Memory B cell (primary cell): ENCODE data around the gene FMNL2.
"Not testable (repeated sequence)": the region's sequence is repeated elsewhere in the genome, so short reads cannot be mapped to it uniquely, and the experiment has no call there.

ENCODE experiments used
- ATAC-seq: fragments of 150-1000 bp; cut with Tn5 transposase; 2 replicates; pipeline ENCODE4 v1.10.0; 2021; ENCODE audit warnings: low read depth, mild to moderate bottlenecking, moderate library complexity
- DNase-seq, 2 donors: peaks; one replicate each; pipeline ENCODE4 v3.0.0; 2022; ENCODE audit warnings: low spot score in 2 of 2
- H3K27ac Mint-ChIP-seq: one replicate; pipeline ENCODE4 v1.8.0; 2022; ENCODE audit warnings: mild to moderate bottlenecking, moderate library complexity, mixed read lengths
- H3K27me3 Mint-ChIP-seq: one replicate; pipeline ENCODE4 v1.8.0; 2022; ENCODE audit warnings: mixed read lengths
- H3K36me3 Mint-ChIP-seq: one replicate; pipeline ENCODE4 v1.8.0; 2022; ENCODE audit warnings: mild to moderate bottlenecking, mixed read lengths
- H3K4me1 Mint-ChIP-seq: one replicate; pipeline ENCODE4 v1.8.0; 2022; ENCODE audit warnings: mixed read lengths
- H3K4me3 Mint-ChIP-seq: one replicate; pipeline ENCODE4 v1.8.0; 2022; ENCODE audit warnings: mild to moderate bottlenecking, moderate library complexity, mixed read lengths
- H3K9me3 Mint-ChIP-seq: one replicate; pipeline ENCODE4 v1.8.0; 2022; ENCODE audit warnings: mixed read lengths

Gene FMNL2

GRCh38 chr2:152467677-152468410 lies 132.9 kb downstream of the FMNL2 start:
- H3K27me3 Mint-ChIP-seq: peaks cover 1% of the 10 kb centered on the region
- peaks cover 43% of the 10 kb centered on the region for H3K4me1 Mint-ChIP-seq
- peak overlapping the region; percentile 76 for H3K4me3 Mint-ChIP-seq
- H3K9me3 Mint-ChIP-seq: no peaks in the 10 kb centered on the region
- ATAC-seq (peak; percentile 31), DNase-seq (no peak)
- H3K27ac Mint-ChIP-seq: peak overlapping the region; percentile 70
- H3K36me3 Mint-ChIP-seq: no peaks in the 10 kb centered on the region

- no peaks in the 10 kb centered on the region for H3K9me3 Mint-ChIP-seq
- no peaks in the 10 kb centered on the region for H3K27me3 Mint-ChIP-seq
- no peak for DNase-seq
- peaks cover 43% of the 10 kb centered on the region for H3K4me1 Mint-ChIP-seq
- H3K4me3 Mint-ChIP-seq: peak overlapping the region; percentile 57
- H3K36me3 Mint-ChIP-seq: no peaks in the 10 kb centered on the region
- ATAC-seq: peak; percentile 15
- H3K27ac Mint-ChIP-seq: peak overlapping the region; percentile 15
Measured at GRCh38 chr2:152468899-152469692, 134.1 kb downstream of the FMNL2 start.

- no peak for DNase-seq
- peaks cover 31% of the 10 kb centered on the region for H3K4me1 Mint-ChIP-seq
- no peak overlapping the region for H3K27ac Mint-ChIP-seq
- H3K9me3 Mint-ChIP-seq: no peaks in the 10 kb centered on the region
- H3K36me3 Mint-ChIP-seq: no peaks in the 10 kb centered on the region
- H3K27me3 Mint-ChIP-seq: no peaks in the 10 kb centered on the region
- ATAC-seq: no peak
- H3K4me3 Mint-ChIP-seq: no peak overlapping the region
Measured at GRCh38 chr2:152470861-152471854, 136.2 kb downstream of the FMNL2 start.

GRCh38 chr2:152472481-152472887 lies 137.5 kb downstream of the FMNL2 start:
- ATAC-seq (no peak), DNase-seq (no peak)
- Mint-ChIP-seq H3K4me3 (no peak overlapping the region), H3K9me3 (no peaks in the 10 kb centered on the region), H3K36me3 (no peaks in the 10 kb centered on the region), H3K4me1 (peaks cover 19% of the 10 kb centered on the region), H3K27ac (no peak overlapping the region), H3K27me3 (no peaks in the 10 kb centered on the region)

GRCh38 chr2:152473151-152473857 lies 138.3 kb downstream of the FMNL2 start:
- Mint-ChIP-seq H3K9me3 (no peaks in the 10 kb centered on the region), H3K4me3 (no peak overlapping the region), H3K4me1 (peaks cover 12% of the 10 kb centered on the region), H3K36me3 (no peaks in the 10 kb centered on the region), H3K27ac (no peak overlapping the region), H3K27me3 (no peaks in the 10 kb centered on the region)
- DNase-seq (no peak), ATAC-seq (no peak)

GRCh38 chr2:152474523-152474922 lies 139.5 kb downstream of the FMNL2 start:
- H3K4me3 Mint-ChIP-seq, H3K4me1 Mint-ChIP-seq, H3K9me3 Mint-ChIP-seq, ATAC-seq, DNase-seq, H3K27me3 Mint-ChIP-seq, H3K36me3 Mint-ChIP-seq, H3K27ac Mint-ChIP-seq: not testable (repeated sequence)

- DNase-seq (no peak), ATAC-seq (no peak)
- no peaks in the 10 kb centered on the region for H3K27me3 Mint-ChIP-seq
- no peaks in the 10 kb centered on the region for H3K4me1 Mint-ChIP-seq
- no peaks in the 10 kb centered on the region for H3K9me3 Mint-ChIP-seq
- no peak overlapping the region for H3K27ac Mint-ChIP-seq
- no peaks in the 10 kb centered on the region for H3K36me3 Mint-ChIP-seq
- no peak overlapping the region for H3K4me3 Mint-ChIP-seq
Measured at GRCh38 chr2:152475982-152476381, 141.0 kb downstream of the FMNL2 start.

GRCh38 chr2:152477347-152478092 lies 142.5 kb downstream of the FMNL2 start:
- Mint-ChIP-seq H3K9me3 (no peaks in the 10 kb centered on the region), H3K4me1 (no peaks in the 10 kb centered on the region), H3K36me3 (no peaks in the 10 kb centered on the region), H3K4me3 (no peak overlapping the region), H3K27me3 (no peaks in the 10 kb centered on the region), H3K27ac (no peak overlapping the region)
- no peak for DNase-seq
- no peak for ATAC-seq

- H3K36me3 Mint-ChIP-seq: no peaks in the 10 kb centered on the region
- DNase-seq (no peak), ATAC-seq (no peak)
- no peaks in the 10 kb centered on the region for H3K9me3 Mint-ChIP-seq
- no peaks in the 10 kb centered on the region for H3K4me1 Mint-ChIP-seq
- H3K27ac Mint-ChIP-seq: no peak overlapping the region
- no peak overlapping the region for H3K4me3 Mint-ChIP-seq
- H3K27me3 Mint-ChIP-seq: no peaks in the 10 kb centered on the region
Measured at GRCh38 chr2:152479282-152479681, 144.3 kb downstream of the FMNL2 start.

- H3K4me3 Mint-ChIP-seq: no peak overlapping the region
- DNase-seq (no peak), ATAC-seq (no peak)
- H3K27ac Mint-ChIP-seq: no peak overlapping the region
- no peaks in the 10 kb centered on the region for H3K4me1 Mint-ChIP-seq
- no peaks in the 10 kb centered on the region for H3K27me3 Mint-ChIP-seq
- H3K36me3 Mint-ChIP-seq: no peaks in the 10 kb centered on the region
- H3K9me3 Mint-ChIP-seq: no peaks in the 10 kb centered on the region
Measured at GRCh38 chr2:152480821-152481399, 145.9 kb downstream of the FMNL2 start.

- H3K27ac Mint-ChIP-seq: no peak overlapping the region
- ATAC-seq: no peak
- H3K36me3 Mint-ChIP-seq: no peaks in the 10 kb centered on the region
- H3K9me3 Mint-ChIP-seq: no peaks in the 10 kb centered on the region
- DNase-seq: no peak
- H3K4me3 Mint-ChIP-seq: no peak overlapping the region
- H3K27me3 Mint-ChIP-seq: no peaks in the 10 kb centered on the region
- peaks cover 2% of the 10 kb centered on the region for H3K4me1 Mint-ChIP-seq
Measured at GRCh38 chr2:152481881-152482583, 147.1 kb downstream of the FMNL2 start.
